NCI-H2196 (cell line): Measurements from ENCODE around the gene DNAH10.
"Not testable (repeated sequence)": the region's sequence is repeated elsewhere in the genome, so short reads cannot be mapped to it uniquely, and the experiment has no call there.

Source experiments
- DNase-seq: peaks from one replicate; lab custom pipeline; 2025; ENCODE audit not compliant: unreplicated experiment; lab: John Stamatoyannopoulos, UW

DNAH10 gene

GRCh38 chr12:123906711-123907420 is 144.8 kb downstream of the DNAH10 start:
- DNase-seq, result no peak

GRCh38 chr12:123907726-123908476 is 145.8 kb downstream of the DNAH10 start:
- DNase-seq, result no peak

- DNase-seq, result peak; percentile 30
These were observed 147.0 kb downstream of the DNAH10 start for GRCh38 chr12:123908884-123909725.

- DNase-seq, result no peak
These were observed 148.0 kb downstream of the DNAH10 start for GRCh38 chr12:123910057-123910456.

GRCh38 chr12:123910761-123911193 is 148.7 kb downstream of the DNAH10 start:
- DNase-seq, result no peak

- DNase-seq, result not testable (repeated sequence)
These were observed 149.7 kb downstream of the DNAH10 start for GRCh38 chr12:123911672-123912409.

- DNase-seq, result peak; percentile 56
These were observed 150.6 kb downstream of the DNAH10 start for GRCh38 chr12:123912415-123913380.

- DNase-seq, result no peak
These were observed 152.7 kb downstream of the DNAH10 start for GRCh38 chr12:123914726-123915333.

GRCh38 chr12:123916729-123917128 is 154.6 kb downstream of the DNAH10 start:
- no peak for DNase-seq

GRCh38 chr12:123917337-123917850 is 155.3 kb downstream of the DNAH10 start:
- no peak for DNase-seq

GRCh38 chr12:123919980-123920360 is 157.9 kb downstream of the DNAH10 start:
- DNase-seq, result no peak

GRCh38 chr12:123923038-123923437 is 160.9 kb downstream of the DNAH10 start:
- DNase-seq, result no peak

GRCh38 chr12:123923927-123924326 is 161.8 kb downstream of the DNAH10 start:
- DNase-seq, result no peak

- no peak for DNase-seq
These were observed 162.4 kb downstream of the DNAH10 start for GRCh38 chr12:123924539-123924938.

- DNase-seq, result no peak
These were observed 166.3 kb downstream of the DNAH10 start for GRCh38 chr12:123928274-123928865.

- no peak for DNase-seq
These were observed 166.8 kb downstream of the DNAH10 start for GRCh38 chr12:123928897-123929296.

GRCh38 chr12:123929946-123930583 is 168.0 kb downstream of the DNAH10 start:
- no peak for DNase-seq

GRCh38 chr12:123931686-123932321 is 169.7 kb downstream of the DNAH10 start:
- no peak for DNase-seq
